Natural killer cell treated with Interleukin-12 subunit alpha and Interleukin-12 subunit beta and Interleukin-15 and Interleukin-18, amount 100 ng/mL, for 72 hours (primary cell): ENCODE data around the gene ZNF511. TPM values are rescaled to one million over a fixed set of nuclear protein-coding genes. Genes with fewer than 3 reads are reported as not detected.

Source experiments
- ATAC-seq, 2 donors: fragments of 150-1000 bp; cut with Tn5 transposase in 1 of 2; sonication (Bioruptor Pico), chemical (Tn5 transposase) in 1 of 2; 2 replicates each; pipeline ENCODE4 v1.10.0; 2021
- DNase-seq: peaks from one replicate; pipeline ENCODE4 v3.0.0; 2022; ENCODE audit warnings: low spot score
- H3K27ac Mint-ChIP-seq, 2 donors: 1 replicate in 1 of 2; 2 replicates in 1 of 2; pipeline ENCODE4 v1.8.0; 2022; ENCODE audit warnings: mixed read lengths in 2 of 2, mild to moderate bottlenecking in 1 of 2, moderate library complexity in 1 of 2
- H3K27me3 Mint-ChIP-seq, 2 donors: 1 replicate in 1 of 2; 2 replicates in 1 of 2; pipeline ENCODE4 v1.8.0; 2022; ENCODE audit warnings: mixed read lengths in 2 of 2
- H3K36me3 Mint-ChIP-seq: one replicate; pipeline ENCODE4 v1.8.0; 2022; ENCODE audit warnings: mixed read lengths
- H3K4me1 Mint-ChIP-seq, 2 donors: 1 replicate in 1 of 2; 2 replicates in 1 of 2; pipeline ENCODE4 v1.8.0; 2022; ENCODE audit warnings: low read depth in 2 of 2, mixed read lengths in 2 of 2, mild to moderate bottlenecking in 1 of 2
- H3K4me3 Mint-ChIP-seq: one replicate; pipeline ENCODE4 v1.8.0; 2022; ENCODE audit warnings: mixed read lengths
- H3K9me3 Mint-ChIP-seq: 2 replicates; pipeline ENCODE4 v1.8.0; 2022; ENCODE audit warnings: mixed read lengths
- total RNA-seq, 2 donors: library from RNA; stranded (reverse); gene quantifications; one replicate each; pipeline ENCODE4 v1.2.3, GENCODE V29; 2022

Gene ZNF511
- total RNA-seq, 2 donors from 2014 or later: 38.1 to 73.2 TPM

DNA sequence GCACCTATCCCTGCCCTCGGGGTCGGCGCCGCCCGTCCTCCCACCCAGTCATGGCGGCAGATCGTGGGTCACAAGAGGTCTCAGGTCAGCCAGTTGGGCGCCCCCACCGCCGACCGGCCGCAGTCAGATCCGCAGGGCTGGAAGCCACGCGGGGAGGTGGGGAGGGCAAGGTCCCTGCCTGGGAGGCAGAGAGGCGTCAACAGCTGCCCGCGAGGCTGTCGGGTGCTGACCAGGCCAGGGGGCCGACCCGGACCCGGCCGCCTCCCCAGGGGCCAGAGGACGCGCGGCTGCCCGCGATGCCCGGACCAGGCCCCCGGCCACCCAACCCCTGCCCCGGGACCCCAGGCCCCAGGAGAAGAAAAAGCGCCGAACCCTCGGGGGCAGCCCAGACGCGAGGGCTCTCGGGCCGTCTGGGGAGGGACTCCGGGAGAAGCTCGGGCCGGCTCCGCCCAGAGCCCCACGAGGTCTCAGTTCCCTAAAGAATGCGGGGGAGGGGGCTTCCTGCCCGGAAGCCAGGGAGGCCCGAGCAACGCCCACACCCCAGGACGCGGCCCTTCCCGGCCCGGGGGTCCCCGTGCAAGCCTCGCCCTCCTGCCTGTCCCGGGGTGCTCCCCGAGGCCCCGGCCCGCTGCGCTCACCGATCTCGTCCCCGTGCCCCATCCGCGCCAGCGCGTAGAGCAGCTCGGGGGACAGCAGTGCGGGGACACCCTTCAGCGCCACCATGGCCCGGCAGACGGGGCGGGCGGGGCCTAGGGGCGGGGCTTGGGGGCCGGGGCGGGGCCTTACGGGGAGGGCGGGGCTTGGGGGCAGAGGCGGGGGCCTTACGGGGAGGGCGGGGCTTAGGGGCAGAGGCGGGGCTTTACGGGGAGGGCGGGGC is 48.8 kb downstream of the ZNF511 start, which contains the start of gene FUOM:
Gene FUOM, minus strand, starts transcription at position 735 of the 877 bp plus-strand sequence. Its CDS starts 12 bp downstream, at position 723.
- H3K4me1 Mint-ChIP-seq: no peaks in the 10 kb centered on the region
- H3K36me3 Mint-ChIP-seq: no peaks in the 10 kb centered on the region
- peak; percentile 76 for DNase-seq
- peak within 1 kb of the TSS; percentile 51 for H3K4me3 Mint-ChIP-seq
- no peaks in the 10 kb centered on the region for H3K27me3 Mint-ChIP-seq
- no peaks in the 10 kb centered on the region for H3K9me3 Mint-ChIP-seq
- no peak within 1 kb of the TSS for H3K27ac Mint-ChIP-seq
- ATAC-seq: peak; percentile 87 to 94

DNA sequence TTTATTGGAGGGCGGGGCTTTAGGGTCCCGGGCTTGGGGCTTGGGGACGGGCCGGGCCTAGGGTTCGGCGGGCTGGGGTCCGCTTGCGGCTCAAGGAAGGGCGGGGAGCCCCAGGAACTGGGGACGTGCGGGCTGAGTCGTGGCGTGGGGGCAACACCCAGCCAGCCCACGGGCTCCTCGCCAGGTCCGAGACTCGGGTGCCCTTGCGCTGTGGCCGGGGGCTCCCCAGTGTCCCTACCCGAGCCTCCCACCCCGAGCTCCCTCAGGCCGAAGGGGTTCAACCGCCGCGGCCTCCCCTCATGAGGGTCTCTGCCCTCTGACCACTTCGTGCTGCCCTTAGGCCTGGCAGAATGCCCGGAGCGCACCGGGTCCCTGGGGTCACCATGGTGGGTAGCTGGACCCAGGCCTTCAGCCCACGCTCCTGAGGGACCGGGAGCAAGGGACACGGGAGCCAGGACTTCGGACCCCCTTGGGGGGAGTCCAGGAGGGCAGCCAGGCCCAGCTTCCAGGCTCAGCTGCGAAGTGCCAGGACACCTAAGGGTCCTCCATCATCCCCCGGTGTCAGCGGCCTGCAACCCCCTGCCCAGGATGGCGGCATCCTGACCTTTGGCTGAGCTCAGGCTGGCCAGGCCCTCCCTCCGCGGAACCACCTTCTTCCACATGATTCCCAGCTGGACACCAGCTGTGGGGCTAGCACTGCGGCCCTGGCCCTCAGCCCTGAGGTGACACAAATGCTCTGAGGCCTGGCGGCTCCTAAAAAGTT is 49.6 kb downstream of the ZNF511 start:
- Mint-ChIP-seq H3K4me3 (no peak overlapping the region), H3K36me3 (no peaks in the 10 kb centered on the region), H3K4me1 (no peaks in the 10 kb centered on the region), H3K27me3 (no peaks in the 10 kb centered on the region), H3K9me3 (no peaks in the 10 kb centered on the region), H3K27ac (no peak overlapping the region)
- DNase-seq (no peak), ATAC-seq (no peak)

DNA sequence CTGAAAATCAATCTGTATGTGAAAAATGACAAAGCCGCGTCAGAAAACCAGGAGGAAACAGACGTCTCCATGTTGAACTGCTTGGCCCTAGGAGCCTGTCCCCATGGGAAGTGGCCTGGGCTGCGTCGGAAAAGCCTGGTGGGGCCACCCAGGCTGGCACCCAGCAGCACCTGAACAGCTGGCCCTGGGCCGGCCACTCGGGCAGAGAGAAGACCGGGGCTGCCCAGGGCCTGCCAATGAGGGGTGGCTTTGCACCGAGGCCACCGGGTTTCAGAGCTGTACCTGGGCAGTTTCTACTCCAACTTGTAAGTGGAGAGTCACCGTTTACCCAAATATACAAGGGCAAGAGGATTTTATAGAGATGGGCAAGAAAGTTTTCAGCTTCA is 50.2 kb downstream of the ZNF511 start:
- Mint-ChIP-seq H3K4me1 (no peaks in the 10 kb centered on the region), H3K36me3 (no peaks in the 10 kb centered on the region), H3K27me3 (no peaks in the 10 kb centered on the region), H3K4me3 (no peak overlapping the region), H3K9me3 (no peaks in the 10 kb centered on the region), H3K27ac (no peak overlapping the region)
- ATAC-seq (no peak), DNase-seq (no peak)

DNA sequence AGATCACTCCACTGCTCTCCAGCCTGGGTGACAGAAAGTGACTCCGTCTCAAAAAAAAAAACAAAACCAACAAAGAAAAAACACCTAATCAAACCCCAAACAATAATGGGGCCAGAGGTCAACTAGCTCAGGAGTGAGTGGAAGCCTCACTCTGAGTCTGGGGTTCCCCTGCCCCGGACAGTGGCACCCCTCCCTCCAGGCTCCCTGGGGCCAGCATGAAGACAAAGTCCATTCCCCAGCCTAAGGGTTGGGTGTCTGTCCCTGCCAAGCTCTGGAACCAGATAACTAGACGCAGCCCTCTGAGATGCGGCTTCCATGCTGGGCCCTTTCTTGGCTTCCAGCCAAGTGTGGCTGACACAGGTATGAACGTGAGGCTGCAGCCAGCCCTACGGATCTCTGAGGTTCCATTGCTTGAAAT is 50.8 kb downstream of the ZNF511 start:
- H3K27ac Mint-ChIP-seq: no peak overlapping the region
- no peaks in the 10 kb centered on the region for H3K36me3 Mint-ChIP-seq
- no peaks in the 10 kb centered on the region for H3K9me3 Mint-ChIP-seq
- no peak overlapping the region for H3K4me3 Mint-ChIP-seq
- ATAC-seq (no peak), DNase-seq (no peak)
- H3K4me1 Mint-ChIP-seq: no peaks in the 10 kb centered on the region
- H3K27me3 Mint-ChIP-seq: no peaks in the 10 kb centered on the region

DNA sequence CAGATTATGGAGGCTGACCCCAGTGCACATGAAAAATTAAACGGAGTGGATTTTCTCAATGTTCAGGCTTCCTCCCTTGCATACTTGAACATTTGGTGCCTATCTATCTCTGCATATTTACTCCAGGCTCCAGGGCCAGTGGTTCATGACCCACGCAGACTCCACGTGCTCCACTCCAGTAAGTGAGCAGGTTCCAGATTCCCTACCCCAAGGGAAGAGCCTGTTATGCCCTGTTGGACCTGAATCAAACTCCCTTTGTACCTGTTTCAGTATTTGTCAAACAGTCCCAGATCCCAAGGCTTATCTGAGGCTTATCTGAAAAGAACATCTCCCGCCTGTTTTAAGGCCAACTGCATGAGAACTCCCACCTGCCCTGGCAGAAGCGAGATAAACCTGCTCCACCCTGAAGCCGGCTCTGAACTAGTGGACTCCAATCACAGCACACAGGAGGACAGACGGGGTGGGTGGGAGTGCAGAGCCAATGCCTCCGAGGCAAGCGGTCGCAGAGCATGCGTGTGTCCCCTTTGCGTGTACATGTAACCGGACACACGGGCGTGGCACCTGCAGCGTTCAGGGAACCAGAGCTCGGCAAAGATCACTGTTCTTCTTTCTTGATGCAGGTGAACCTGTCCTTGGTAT is 51.4 kb downstream of the ZNF511 start:
- Mint-ChIP-seq H3K4me3 (no peak overlapping the region), H3K4me1 (no peaks in the 10 kb centered on the region), H3K36me3 (no peaks in the 10 kb centered on the region), H3K27ac (no peak overlapping the region), H3K27me3 (no peaks in the 10 kb centered on the region), H3K9me3 (no peaks in the 10 kb centered on the region)
- DNase-seq (no peak), ATAC-seq (no peak)

DNA sequence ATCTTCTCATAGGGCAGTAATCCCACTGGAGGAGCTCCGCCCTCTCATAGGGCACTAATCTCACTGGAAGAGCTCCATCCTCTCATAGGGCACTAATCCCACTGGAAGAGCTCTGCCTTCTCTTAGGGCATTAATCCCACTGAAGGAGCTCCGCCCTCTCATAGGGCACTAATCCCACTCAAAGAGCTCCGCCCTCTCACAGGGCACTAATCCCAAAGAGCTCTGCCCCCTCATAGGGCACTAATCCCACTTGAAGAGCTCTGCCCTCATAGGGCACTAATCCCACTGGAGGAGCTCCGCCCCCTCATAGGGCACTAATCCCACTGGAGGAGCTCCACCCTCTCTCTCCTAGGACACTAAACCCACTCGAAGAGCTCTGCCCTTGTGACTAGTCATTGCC is 52.5 kb downstream of the ZNF511 start:
- no peaks in the 10 kb centered on the region for H3K4me1 Mint-ChIP-seq
- no peaks in the 10 kb centered on the region for H3K27me3 Mint-ChIP-seq
- H3K27ac Mint-ChIP-seq: peak overlapping the region in 1 of 2 donors; percentile 60
- H3K9me3 Mint-ChIP-seq: no peaks in the 10 kb centered on the region
- H3K36me3 Mint-ChIP-seq: no peaks in the 10 kb centered on the region
- DNase-seq: no peak
- no peak for ATAC-seq
- no peak overlapping the region for H3K4me3 Mint-ChIP-seq

DNA sequence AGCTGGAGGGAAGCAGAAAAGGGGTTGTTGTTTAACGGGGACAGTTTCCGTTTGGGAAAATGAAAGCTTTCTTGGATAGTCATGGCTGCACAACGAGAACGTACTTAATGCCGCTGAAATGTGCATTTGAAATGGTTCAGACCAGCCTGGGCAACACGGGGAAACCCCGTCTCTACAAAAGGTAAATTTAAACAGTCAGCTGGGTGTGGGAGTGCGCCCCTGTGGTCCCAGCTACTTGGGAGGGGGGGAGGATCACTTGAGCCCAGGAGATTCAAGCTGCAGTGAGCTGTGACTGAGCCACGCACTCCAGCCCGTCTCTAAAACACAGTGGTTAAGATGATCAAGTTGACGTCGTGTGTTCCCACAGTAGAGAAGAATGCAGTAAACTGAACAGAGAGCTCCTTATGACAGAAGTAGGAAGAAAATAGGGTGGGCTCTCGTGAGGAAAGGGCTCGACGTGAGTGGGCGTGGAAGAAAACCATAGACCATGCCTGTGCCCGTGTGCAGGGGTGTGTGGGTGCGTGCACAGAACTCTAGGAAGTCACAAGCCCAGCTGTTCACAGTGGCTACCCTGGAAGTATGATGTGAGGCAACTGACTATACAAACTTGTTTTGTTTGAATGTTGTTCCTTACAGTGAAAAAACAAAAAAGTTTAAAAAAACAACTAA is 53.2 kb downstream of the ZNF511 start:
- H3K9me3 Mint-ChIP-seq: no peaks in the 10 kb centered on the region

More for the DNA sequence above, 53.2 kb downstream of the ZNF511 start:
- Mint-ChIP-seq H3K27ac (peak overlapping the region in 1 of 2 donors; percentile 60), H3K27me3 (no peaks in the 10 kb centered on the region), H3K4me1 (no peaks in the 10 kb centered on the region), H3K36me3 (no peaks in the 10 kb centered on the region), H3K4me3 (no peak overlapping the region)
- ATAC-seq (no peak), DNase-seq (no peak)

Other genes starting within 250 kb of the ZNF511 start
- not detected for gene ADGRA1, start 221.0 kb upstream of the ZNF511 start, total RNA-seq
- gene KNDC1, start 148.7 kb upstream of the ZNF511 start, total RNA-seq: under 1 TPM; 0.05 to 0.36 TPM
- gene UTF1, start 78.7 kb upstream of the ZNF511 start, total RNA-seq: not detected
- not detected for gene VENTX, start 71.1 kb upstream of the ZNF511 start, total RNA-seq
- 100 to 1,000 TPM; 202 to 211 TPM for gene ADAM8, start 32.0 kb upstream of the ZNF511 start, total RNA-seq
- 10 to 100 TPM; 53.3 to 58.2 TPM for gene TUBGCP2, start within 50 bp of the ZNF511 start, total RNA-seq
- gene CALY, start 28.0 kb downstream of the ZNF511 start, total RNA-seq: not detected
- gene PRAP1, start 38.5 kb downstream of the ZNF511 start, total RNA-seq: not detected
- 10 to 100 TPM; 11.5 to 11.8 TPM for gene FUOM, start 49.1 kb downstream of the ZNF511 start, total RNA-seq
- gene ECHS1, start 64.4 kb downstream of the ZNF511 start, total RNA-seq: 10 to 100 TPM; 44.5 to 52.7 TPM
- 1 to 10 TPM; 2.0 to 2.1 TPM for gene PAOX, start 70.3 kb downstream of the ZNF511 start, total RNA-seq
- 100 to 1,000 TPM in 1 of 2 donors, 10 to 100 TPM in 1; 44.2 to 105 TPM for gene MTG1, start 85.2 kb downstream of the ZNF511 start, total RNA-seq
- gene SPRN, start 115.7 kb downstream of the ZNF511 start, total RNA-seq: not detected
- gene SCART1, start 145.0 kb downstream of the ZNF511 start, total RNA-seq: 1 to 10 TPM; 2.0 to 3.6 TPM
- under 1 TPM; 0.42 to 0.71 TPM for gene CYP2E1, start 218.4 kb downstream of the ZNF511 start, total RNA-seq